ENCODE data around the gene FRMD1.
A peak's percentile ranks its signal among the peaks of the same experiment; 100 is the strongest.

Gene FRMD1

GRCh38 chr6:168039849-168040248 lies 39.2 kb downstream of the FRMD1 start:
- DNase-seq: no peak

DNA sequence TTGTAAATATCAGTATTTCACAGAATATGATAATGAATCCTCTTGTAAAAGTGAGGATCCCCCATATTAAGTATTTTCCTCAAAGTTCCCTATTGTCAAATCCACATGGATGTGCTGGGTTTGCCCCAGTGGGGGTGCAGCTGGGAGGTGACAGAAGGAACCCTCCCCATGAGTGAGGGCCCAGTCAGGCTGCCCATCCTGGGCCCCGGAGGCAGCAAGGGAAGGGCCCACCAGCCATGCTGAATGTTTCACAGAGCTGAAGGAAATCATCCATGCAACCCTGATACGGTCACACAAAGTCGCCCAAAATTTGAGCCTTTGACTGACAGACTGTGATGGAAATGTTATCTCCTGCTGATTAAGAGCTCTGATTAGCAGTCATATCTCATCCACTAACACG lies 39.7 kb downstream of the FRMD1 start:
- no peak for DNase-seq

- no peak for DNase-seq
These were observed 40.4 kb downstream of the FRMD1 start for GRCh38 chr6:168038576-168039140.

GRCh38 chr6:168037856-168038255 lies 41.2 kb downstream of the FRMD1 start:
- DNase-seq: no peak

DNA sequence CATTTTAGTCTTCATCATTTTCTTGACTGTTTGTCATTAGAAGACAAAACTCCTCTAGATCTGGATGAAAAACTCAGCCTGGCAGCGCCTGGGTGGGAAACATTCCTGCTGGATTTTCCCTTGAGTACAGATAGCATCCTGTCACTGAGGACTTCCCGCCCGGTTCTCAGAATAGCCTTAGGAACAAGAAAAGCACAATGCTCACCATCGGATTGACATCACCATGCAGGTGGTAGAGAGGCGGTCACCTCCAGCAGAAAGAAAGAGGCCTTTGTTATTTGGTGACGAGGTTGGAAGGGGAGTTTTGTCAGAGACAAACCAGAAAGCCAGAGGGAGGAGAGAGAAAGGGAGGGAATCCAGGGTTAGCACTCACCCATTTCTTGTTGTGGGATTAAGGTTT lies 41.8 kb downstream of the FRMD1 start:
- no peak for DNase-seq

GRCh38 chr6:168035661-168036545 lies 43.1 kb downstream of the FRMD1 start:
- DNase-seq: peak; percentile 35

DNA sequence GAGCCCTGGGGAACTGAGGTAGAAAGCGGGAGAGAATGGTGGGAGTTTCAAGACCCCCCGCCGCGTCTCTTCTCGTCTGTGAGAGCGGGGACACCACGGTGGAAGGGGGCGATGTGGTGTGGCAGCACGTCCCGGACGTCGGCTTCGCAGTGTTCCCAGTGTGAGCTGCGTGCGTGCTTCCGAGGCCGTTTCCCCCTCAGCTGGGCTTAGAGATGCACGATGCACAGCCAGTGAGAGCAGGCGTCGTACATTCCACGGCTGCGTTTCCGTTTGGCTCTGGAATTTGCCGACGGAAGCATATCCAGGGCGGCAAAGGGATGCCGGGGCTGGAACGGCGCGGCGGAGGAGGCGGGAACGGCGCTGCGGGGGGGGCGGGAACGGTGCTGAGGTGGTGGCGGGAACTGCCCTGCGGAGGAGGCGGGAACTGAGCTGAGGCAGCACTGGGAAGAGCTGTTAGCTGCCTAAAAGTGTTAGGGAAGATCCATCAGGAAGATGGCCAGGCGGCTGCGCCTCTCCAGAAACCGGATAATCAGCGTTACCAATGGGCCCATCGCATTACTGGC lies 43.8 kb downstream of the FRMD1 start:
- DNase-seq: peak; percentile 53

- no peak for DNase-seq
These were observed 44.5 kb downstream of the FRMD1 start for GRCh38 chr6:168034537-168034936.

DNA sequence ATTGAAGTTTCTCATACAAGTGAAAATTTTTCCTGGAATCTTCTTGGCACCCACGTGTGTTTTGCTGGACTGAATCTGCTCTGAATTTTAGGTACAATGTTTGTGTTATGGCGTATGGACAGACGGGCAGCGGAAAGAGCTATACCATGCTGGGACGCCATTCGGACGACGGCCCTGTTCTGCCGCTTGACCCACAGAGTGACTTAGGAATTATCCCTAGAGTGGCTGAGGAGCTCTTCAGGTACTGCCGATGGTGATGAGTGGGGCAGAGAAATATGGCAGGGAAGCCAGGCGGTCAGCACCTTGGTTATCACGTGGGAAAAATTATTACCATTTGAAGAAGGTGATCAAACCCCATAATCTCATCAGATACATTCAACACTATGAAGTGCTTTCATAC lies 45.2 kb downstream of the FRMD1 start:
- no peak for DNase-seq

DNA sequence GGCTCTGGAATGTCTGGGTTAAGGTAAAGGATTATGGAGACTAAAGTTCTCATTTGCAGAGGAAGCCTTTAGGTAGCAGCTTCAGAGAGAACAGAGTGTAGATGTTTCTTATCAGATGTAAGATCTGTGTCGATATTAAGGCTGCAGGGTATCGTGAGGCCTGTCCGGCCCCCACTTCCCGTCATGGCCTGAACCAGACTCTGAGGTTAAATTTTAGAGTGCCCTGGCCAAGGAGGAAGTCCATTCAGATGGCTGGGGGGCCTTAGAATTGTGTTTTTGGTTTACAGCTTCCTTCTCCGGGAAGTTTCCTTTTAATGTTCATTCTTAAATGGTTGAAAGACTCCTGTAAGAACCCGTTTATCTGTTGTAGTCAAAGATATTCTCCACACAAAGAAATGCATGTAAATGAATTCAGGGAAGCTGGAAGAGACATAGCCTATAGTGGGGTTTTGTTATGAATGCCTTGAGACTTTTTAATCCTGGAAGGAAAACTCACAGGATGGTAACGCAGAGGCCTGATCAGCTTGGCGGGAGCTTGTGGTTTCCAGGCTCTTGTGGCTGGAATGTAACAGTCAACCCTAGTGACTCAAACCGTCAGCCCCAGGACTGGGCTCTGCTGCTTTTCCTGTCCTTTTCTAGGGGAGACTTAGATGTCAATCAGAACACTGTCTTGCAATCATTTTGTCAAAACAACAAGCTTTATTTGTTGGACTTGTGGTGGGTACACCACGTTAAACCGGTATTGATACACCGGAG lies 46.8 kb downstream of the FRMD1 start:
- DNase-seq: no peak

DNA sequence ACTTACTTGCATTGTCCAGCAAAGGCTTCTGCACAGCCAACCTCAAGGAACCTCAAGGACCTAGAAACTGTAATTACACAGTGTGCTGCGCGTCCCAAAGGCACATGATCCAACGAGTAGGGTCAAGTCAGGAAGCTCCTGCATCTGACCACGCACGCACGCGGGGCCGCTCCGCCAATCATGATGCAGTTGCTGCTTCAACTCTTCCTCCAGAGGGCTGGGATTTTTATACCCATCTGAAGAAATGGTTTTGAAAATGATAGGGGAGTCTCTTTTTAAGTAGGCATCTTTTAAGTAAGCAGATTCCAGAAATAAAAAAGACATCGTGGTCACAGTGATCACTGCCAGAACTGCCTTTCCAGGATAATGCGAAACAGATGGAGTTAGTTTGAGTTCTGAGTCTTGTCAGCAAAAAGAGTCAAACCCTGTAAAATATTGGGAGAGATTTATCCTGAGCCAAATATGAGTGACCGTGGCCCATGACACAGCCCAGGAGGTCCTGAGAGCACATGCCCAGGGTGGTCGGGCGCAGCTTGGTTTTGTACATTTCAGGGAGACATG lies 47.5 kb downstream of the FRMD1 start:
- no peak for DNase-seq

DNA sequence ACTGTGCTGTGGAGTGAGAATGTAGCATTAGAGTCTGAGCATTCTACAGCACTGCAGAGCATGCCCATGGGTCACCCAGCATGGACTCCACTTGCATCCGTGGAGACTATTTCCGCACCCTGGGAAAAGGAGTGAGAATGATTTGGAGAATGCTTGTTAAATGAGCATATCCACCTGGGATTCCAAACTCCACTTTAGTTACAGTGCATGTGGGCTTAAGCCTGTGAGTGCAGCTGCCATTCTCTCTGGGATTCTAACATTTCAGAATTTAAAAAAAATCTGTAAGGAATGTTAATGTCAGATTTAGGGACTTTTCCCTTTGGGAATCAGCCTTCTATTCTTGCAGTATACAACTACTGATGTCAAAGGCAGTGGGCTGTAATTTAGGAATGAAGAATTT lies 48.1 kb downstream of the FRMD1 start:
- no peak for DNase-seq

GRCh38 chr6:168030218-168030746 lies 48.7 kb downstream of the FRMD1 start:
- DNase-seq: no peak

GRCh38 chr6:168029459-168030217 lies 49.4 kb downstream of the FRMD1 start:
- DNase-seq: no peak

DNA sequence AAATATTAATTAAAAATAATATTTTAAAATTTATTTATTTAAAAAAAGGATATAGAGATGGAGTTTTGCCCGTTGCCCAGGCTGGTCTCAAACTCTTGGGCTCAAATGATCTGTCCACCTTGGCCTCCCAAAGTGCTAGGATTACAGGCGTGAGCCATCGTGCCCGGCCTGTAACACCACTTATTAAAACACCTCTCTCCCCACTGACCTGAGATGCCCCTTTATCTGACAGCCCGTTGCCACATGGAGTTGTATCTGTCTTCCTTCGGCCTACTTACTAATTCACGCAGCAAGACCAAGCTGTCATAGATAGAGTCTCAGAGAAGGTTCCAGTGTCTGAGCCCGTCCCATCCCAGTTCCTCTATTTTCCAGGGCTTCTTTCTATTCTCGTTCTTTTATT lies 50.8 kb downstream of the FRMD1 start:
- DNase-seq: no peak

DNA sequence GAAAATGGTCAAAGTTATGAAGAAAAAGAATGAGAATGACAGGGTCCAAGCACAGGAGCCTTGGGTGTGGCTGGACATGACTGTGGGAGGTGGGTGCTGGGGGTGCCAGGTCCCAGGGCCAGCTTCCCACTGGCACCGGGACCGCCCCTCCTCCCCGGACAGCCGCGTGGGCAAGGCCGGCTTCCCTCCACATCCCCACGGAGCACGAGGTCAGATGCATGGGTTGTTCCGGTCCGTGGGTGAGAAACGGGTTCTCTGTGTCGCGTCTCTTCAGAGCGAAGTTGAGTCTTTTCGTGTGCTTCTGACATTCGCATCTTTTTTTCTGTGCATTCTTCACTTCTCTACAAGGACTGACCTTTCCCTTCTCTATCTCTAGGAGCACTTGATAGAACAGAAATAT lies 51.5 kb downstream of the FRMD1 start:
- no peak for DNase-seq

DNA sequence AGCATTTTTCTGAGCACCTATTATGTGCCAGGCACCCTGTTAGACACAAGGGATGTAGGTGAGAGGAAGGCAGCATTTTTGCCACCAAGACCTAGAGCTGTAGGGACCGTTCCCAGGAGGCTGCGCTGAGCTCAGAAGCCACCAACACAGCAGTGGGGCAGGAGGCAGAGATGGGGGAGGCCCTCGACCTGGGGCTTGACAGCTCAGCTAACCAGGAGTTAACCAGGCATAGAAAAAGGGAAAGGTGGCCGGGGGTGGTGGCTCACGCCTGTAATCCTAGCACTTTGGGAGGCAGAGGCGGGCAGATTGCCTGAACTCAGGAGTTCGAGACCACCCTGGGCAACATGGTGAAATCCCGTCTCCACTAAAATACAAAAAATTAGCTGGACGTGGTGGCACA lies 52.1 kb downstream of the FRMD1 start:
- DNase-seq: no peak

- DNase-seq: no peak
These were observed 52.9 kb downstream of the FRMD1 start for GRCh38 chr6:168025831-168026710.

DNA sequence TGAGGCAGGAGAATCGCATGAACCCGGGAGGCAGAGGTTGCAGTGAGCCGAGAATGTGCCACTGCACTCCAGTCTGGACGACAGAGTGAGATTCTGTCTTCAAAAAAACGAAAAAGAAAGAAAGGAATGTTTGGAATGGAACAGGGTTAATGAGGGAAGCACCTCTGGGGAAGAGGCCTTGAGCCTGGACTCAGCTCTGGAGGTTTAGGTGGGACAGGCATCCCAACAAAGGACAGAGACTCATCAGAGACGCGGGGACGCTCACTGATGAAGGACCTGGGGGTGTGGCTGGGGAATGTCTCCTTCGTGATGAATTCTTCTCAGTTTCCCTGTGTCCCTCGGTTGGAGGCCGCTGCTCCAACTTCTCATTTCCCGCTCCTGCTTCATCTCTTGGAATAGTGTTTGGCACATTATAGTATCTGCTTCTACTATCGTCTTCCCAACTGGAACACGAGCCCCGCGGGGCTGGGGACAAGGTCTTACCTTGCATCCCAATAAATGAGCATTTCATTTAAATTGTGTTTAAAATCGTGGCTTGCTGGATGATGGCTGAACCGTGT lies 54.0 kb downstream of the FRMD1 start:
- DNase-seq: no peak

DNA sequence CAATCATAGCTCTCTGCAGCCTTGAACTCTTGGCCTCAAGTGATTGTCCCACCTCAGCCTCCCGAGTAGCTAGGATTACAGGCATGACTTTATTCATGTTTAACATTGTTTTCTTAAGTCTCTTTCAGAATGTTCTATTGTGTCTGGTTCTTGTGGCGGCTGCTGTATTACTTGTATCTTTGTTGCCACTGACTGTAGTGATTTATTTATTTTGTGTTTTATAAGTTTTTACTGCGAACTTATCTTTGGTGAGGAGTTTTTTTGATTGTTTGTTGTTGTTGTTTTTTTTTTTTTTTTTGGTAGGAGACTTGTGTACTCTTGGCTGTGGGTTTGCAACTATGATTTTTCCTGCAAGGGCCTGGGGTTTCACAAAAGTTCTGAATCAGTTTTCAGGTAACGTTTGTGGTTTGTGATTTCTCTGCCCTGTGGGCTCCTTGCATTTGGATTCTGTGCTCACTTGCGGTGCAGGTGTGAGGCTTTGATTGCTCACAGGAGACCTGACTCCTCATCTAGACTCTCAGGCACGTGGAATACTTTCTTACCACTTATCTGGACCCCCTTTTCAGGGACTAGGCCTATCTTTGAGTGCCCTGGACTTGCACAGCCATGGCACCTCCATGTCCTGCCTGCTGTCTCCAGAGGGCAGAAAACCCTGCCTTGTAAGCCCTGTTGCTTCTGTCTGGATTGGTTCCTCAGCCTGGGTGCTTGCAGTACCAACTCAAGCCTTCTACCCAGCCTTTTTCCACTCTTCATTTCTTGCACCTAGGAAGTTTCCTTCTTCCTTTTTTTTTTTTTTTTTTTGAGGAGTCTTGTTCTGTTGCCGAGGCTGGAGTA lies 56.3 kb downstream of the FRMD1 start:
- DNase-seq: no peak

Data from NCI-H82 (cell line).